ENCODE measurements around the gene MRPL28. TPM values are rescaled to one million over a fixed set of nuclear protein-coding genes. Genes with fewer than 3 reads are reported as not detected.

The MRPL28 gene
- total and polyA plus RNA-seq, 2 donors (not counting 1 experiment from before 2014, with no cell fraction given) = 65.2 to 86.5 TPM

GRCh38 chr16:399340-400019, 29.1 kb upstream of the MRPL28 start:
- Histone ChIP-seq H3K36me3 (ENCODE audit: control insufficient read depth, insufficient read depth, low read length) (peaks cover 8% of the 10 kb centered on the region), H3K9me3 (ENCODE audit: control insufficient read depth, insufficient read depth, low read depth, low read length) (no peaks in the 10 kb centered on the region), H3K4me3 (replicated peaks in 1 of 4; ENCODE audit: control extremely low read depth in 1 of 4, insufficient read depth in 1 of 4, low read depth in 3 of 4, low read length in 4 of 4) (no peak overlapping the region)

GRCh38 chr16:398561-399339, 28.4 kb upstream of the MRPL28 start:
- Histone ChIP-seq H3K4me3 (replicated peaks in 1 of 4; ENCODE audit: control extremely low read depth in 1 of 4, insufficient read depth in 1 of 4, low read depth in 3 of 4, low read length in 4 of 4) (no peak overlapping the region), H3K9me3 (ENCODE audit: control insufficient read depth, insufficient read depth, low read depth, low read length) (no peaks in the 10 kb centered on the region), H3K27me3 (ENCODE audit: control insufficient read depth, insufficient read depth, low read length) (no peaks in the 10 kb centered on the region), H3K4me2 (ENCODE audit: extremely low read depth, insufficient read depth, low read length) (no peak overlapping the region), H4K20me1 (ENCODE audit: control insufficient read depth, extremely low read depth, insufficient read depth, low read length) (no peaks in the 10 kb centered on the region), H3K79me2 (ENCODE audit: control insufficient read depth, insufficient read depth, low read length) (peaks cover 1% of the 10 kb centered on the region), H2AFZ (ENCODE audit: low read length) (no peak overlapping the region), H3K4me1 (ENCODE audit: control insufficient read depth, extremely low read depth, insufficient read depth, low read length) (peaks cover 2% of the 10 kb centered on the region), H3K36me3 (ENCODE audit: control insufficient read depth, insufficient read depth, low read length) (peaks cover 8% of the 10 kb centered on the region), H3K9ac (ENCODE audit: insufficient read depth, low read length) (no peak overlapping the region), H3K27ac (ENCODE audit: insufficient read depth, low read length) (no peak overlapping the region)
- TF ChIP-seq CTCF (conservative IDR thresholded peaks at IDR 0.05 in 1 of 2, IDR thresholded peaks at IDR 0.05 in 1 of 2; ENCODE audit: low read depth in 1 of 2, low read length in 2 of 2) = no peak
- no peak for TF ChIP-seq EZH2 (IDR thresholded peaks at IDR 0.05; ENCODE audit: low read length, missing control alignments)
- no peak for DNase-seq (ENCODE audit: low read depth in 2 of 2)

More at GRCh38 chr16:399340-400019, 29.1 kb upstream of the MRPL28 start:
- Histone ChIP-seq H3K27ac (ENCODE audit: insufficient read depth, low read length) (no peak overlapping the region), H3K79me2 (ENCODE audit: control insufficient read depth, insufficient read depth, low read length) (peaks cover 1% of the 10 kb centered on the region), H3K9ac (ENCODE audit: insufficient read depth, low read length) (no peak overlapping the region), H3K27me3 (ENCODE audit: control insufficient read depth, insufficient read depth, low read length) (no peaks in the 10 kb centered on the region), H3K4me2 (ENCODE audit: extremely low read depth, insufficient read depth, low read length) (no peak overlapping the region), H3K4me1 (ENCODE audit: control insufficient read depth, extremely low read depth, insufficient read depth, low read length) (peaks cover 2% of the 10 kb centered on the region), H2AFZ (ENCODE audit: low read length) (no peak overlapping the region), H4K20me1 (ENCODE audit: control insufficient read depth, extremely low read depth, insufficient read depth, low read length) (no peaks in the 10 kb centered on the region)
- DNase-seq (ENCODE audit: low read depth in 2 of 2) = no peak
- no peak for TF ChIP-seq CTCF (conservative IDR thresholded peaks at IDR 0.05 in 1 of 2, IDR thresholded peaks at IDR 0.05 in 1 of 2; ENCODE audit: low read depth in 1 of 2, low read length in 2 of 2)
- no peak for TF ChIP-seq EZH2 (IDR thresholded peaks at IDR 0.05; ENCODE audit: low read length, missing control alignments)

GRCh38 chr16:397736-398332, 27.5 kb upstream of the MRPL28 start:
- peak; percentile 31 to 39 for TF ChIP-seq CTCF (conservative IDR thresholded peaks at IDR 0.05 in 1 of 2, IDR thresholded peaks at IDR 0.05 in 1 of 2; ENCODE audit: low read depth in 1 of 2, low read length in 2 of 2)
- TF ChIP-seq EZH2 (IDR thresholded peaks at IDR 0.05; ENCODE audit: low read length, missing control alignments) = no peak
- Histone ChIP-seq H2AFZ (ENCODE audit: low read length) (no peak overlapping the region), H3K9ac (ENCODE audit: insufficient read depth, low read length) (peak overlapping the region; percentile 37), H4K20me1 (ENCODE audit: control insufficient read depth, extremely low read depth, insufficient read depth, low read length) (no peaks in the 10 kb centered on the region), H3K36me3 (ENCODE audit: control insufficient read depth, insufficient read depth, low read length) (peaks cover 8% of the 10 kb centered on the region), H3K4me1 (ENCODE audit: control insufficient read depth, extremely low read depth, insufficient read depth, low read length) (peaks cover 2% of the 10 kb centered on the region), H3K4me2 (ENCODE audit: extremely low read depth, insufficient read depth, low read length) (peak overlapping the region; percentile 64), H3K79me2 (ENCODE audit: control insufficient read depth, insufficient read depth, low read length) (peaks cover 1% of the 10 kb centered on the region), H3K27ac (ENCODE audit: insufficient read depth, low read length) (no peak overlapping the region), H3K27me3 (ENCODE audit: control insufficient read depth, insufficient read depth, low read length) (no peaks in the 10 kb centered on the region), H3K4me3 (replicated peaks in 1 of 4; ENCODE audit: control extremely low read depth in 1 of 4, insufficient read depth in 1 of 4, low read depth in 3 of 4, low read length in 4 of 4) (peak overlapping the region in 2 of 4 experiments; percentile 11 to 46), H3K9me3 (ENCODE audit: control insufficient read depth, insufficient read depth, low read depth, low read length) (no peaks in the 10 kb centered on the region)
- peak; percentile 61 to 73 for DNase-seq (ENCODE audit: low read depth in 2 of 2)

Measured in fibroblast of lung (primary cell).